HepG2 (cell line): ENCODE results near the gene LYRM4. TPM values are rescaled to one million over a fixed set of nuclear protein-coding genes. Genes with fewer than 3 reads are reported as not detected.

Source experiments
- CENPBD1 ChIP-seq: sonication (generic); formaldehyde crosslinking; IDR thresholded peaks from 2 replicates; pipeline ENCODE4 v1.8.0; 2022; ENCODE audit warnings: missing genetic modification reagents, low read depth, mild to moderate bottlenecking, borderline replicate concordance
- DPF2 ChIP-seq: sonication (generic); formaldehyde crosslinking; IDR thresholded peaks from 2 replicates; pipeline ENCODE4 v1.4.0; 2020; ENCODE audit warnings: mild to moderate bottlenecking, low read depth, missing genetic modification reagents, borderline replicate concordance
- FOXJ3 ChIP-seq: sonication (generic); formaldehyde crosslinking; IDR thresholded peaks from 2 replicates; pipeline ENCODE4 v1.4.0; 2020; ENCODE audit warnings: missing genetic modification reagents, mild to moderate bottlenecking, borderline replicate concordance
- FOXO1 ChIP-seq: sonication (generic); formaldehyde crosslinking; IDR thresholded peaks from 2 replicates; pipeline ENCODE4 v1.4.0; 2020; ENCODE audit warnings: missing genetic modification reagents
- GZF1 ChIP-seq: sonication (generic); formaldehyde crosslinking; IDR thresholded peaks from 2 replicates; pipeline ENCODE4 v1.5.1; 2020; ENCODE audit warnings: mild to moderate bottlenecking, missing genetic modification reagents
- MIER2 ChIP-seq: IDR thresholded peaks from 2 replicates; pipeline ENCODE4 v1.6.1; 2016; ENCODE audit warnings: missing biosample characterization, missing genetic modification reagents
- MIER3 ChIP-seq: IDR thresholded peaks from 2 replicates; pipeline ENCODE4 v1.6.1; 2016; ENCODE audit warnings: missing compliant biosample characterization, borderline replicate concordance
- MXD3 ChIP-seq: IDR thresholded peaks from 2 replicates; pipeline ENCODE4 v1.6.1; 2016; ENCODE audit warnings: mild to moderate bottlenecking, missing biosample characterization, missing genetic modification reagents
- ONECUT2 ChIP-seq: sonication (generic); formaldehyde crosslinking; IDR thresholded peaks from 2 replicates; pipeline ENCODE4 v1.4.0; 2020; ENCODE audit warnings: missing genetic modification reagents
- RBAK ChIP-seq: sonication (generic); formaldehyde crosslinking; IDR thresholded peaks from 2 replicates; pipeline ENCODE4 v1.5.1; 2020; ENCODE audit warnings: mild to moderate bottlenecking, missing genetic modification reagents
- SMAD9 ChIP-seq: sonication (generic); formaldehyde crosslinking; IDR thresholded peaks from 2 replicates; pipeline ENCODE4 v1.5.1; 2020; ENCODE audit warnings: mild to moderate bottlenecking, missing genetic modification reagents
- SNAPC4 ChIP-seq: sonication (generic); formaldehyde crosslinking; IDR thresholded peaks from 2 replicates; pipeline ENCODE4 v1.4.0; 2020; ENCODE audit warnings: mild to moderate bottlenecking, missing genetic modification reagents
- TFE3 ChIP-seq: IDR thresholded peaks from 2 replicates; pipeline ENCODE4 v1.6.1; 2016
- THYN1 ChIP-seq: sonication (generic); formaldehyde crosslinking; IDR thresholded peaks from 2 replicates; pipeline ENCODE4 v1.8.1; 2023; ENCODE audit warnings: low read depth, mild to moderate bottlenecking, moderate library complexity, missing genetic modification reagents, borderline replicate concordance
- ZNF101 ChIP-seq: sonication (generic); formaldehyde crosslinking; IDR thresholded peaks from 2 replicates; pipeline ENCODE4 v1.4.0; 2020; ENCODE audit warnings: mild to moderate bottlenecking, low read depth, missing genetic modification reagents, borderline replicate concordance
- ZNF883 ChIP-seq: sonication (generic); formaldehyde crosslinking; IDR thresholded peaks from 2 replicates; pipeline ENCODE4 v1.5.1; 2020; ENCODE audit warnings: mild to moderate bottlenecking, missing genetic modification reagents; ENCODE audit errors: not compliant biosample characterization
- polyA plus RNA-seq, 8 experiments: library from polyadenylated mRNA; depleted of rRNA in 3 of 8; stranded (reverse) in 7 of 8; unstranded in 1 of 8; fragments of >200 nt; fragmentation: Illumina TruSeq in 4 of 8; extraction: Trizol in 4 of 8; gene quantifications; 2 replicates each; pipeline versions ENCODE4 v1.2.1 to v1.2.3, GENCODE V29; 2011 to 2016; ENCODE audit warnings: low read depth in 4 of 8, missing spikeins in 1 of 8, mixed read lengths in 1 of 8; ENCODE audit not compliant: insufficient read depth in 1 of 8
- total RNA-seq, 5 experiments: library from RNA; depleted of rRNA; stranded (reverse); fragments of >200 nt; fragmentation: Illumina TruSeq; extraction: Trizol; gene quantifications; 2 replicates each; pipeline ENCODE4 v1.2.3, GENCODE V29; 2016; ENCODE audit warnings: low read depth in 1 of 5
- TF ChIP-seq, protein P1 (sequence below): IDR thresholded peaks from 2 replicates; pipeline ENCODE4 v1.6.1; 2012; ENCODE audit warnings: low read depth, low read length, improper control_type of control experiment
- TF ChIP-seq, protein P2 (sequence below): sonication (generic); formaldehyde crosslinking; IDR thresholded peaks from 2 replicates; pipeline ENCODE4 v1.4.0; 2020; ENCODE audit warnings: missing genetic modification reagents, mild to moderate bottlenecking, borderline replicate concordance

Gene LYRM4
- total and polyA plus RNA-seq, 2 of the 13 experiments (the other 11 are each of a cell fraction or from before 2014, with no cell fraction given), result 64.6 to 67.5 TPM

DNA sequence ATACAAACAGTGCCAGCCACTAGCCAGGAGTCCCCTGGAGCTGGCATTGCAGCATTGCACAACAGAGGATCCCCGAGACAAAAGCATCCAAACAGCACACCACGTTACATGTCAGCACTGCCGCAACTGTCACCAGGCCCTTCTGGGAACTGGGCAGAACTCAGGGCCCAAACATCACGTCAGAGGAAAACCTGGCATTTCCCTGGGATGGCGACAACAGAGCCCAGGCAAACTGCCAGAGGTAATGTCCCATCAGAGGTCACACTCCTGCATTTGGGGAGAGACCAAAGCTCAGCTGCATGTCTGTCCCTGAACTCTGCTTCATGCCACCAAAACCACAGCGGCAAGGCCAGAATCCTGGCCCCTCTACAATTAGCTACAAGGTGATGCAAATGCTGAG, 139.3 kb downstream of the LYRM4 start (continued):
- TF ChIP-seq ZNF101, result no peak
- TF ChIP-seq SNAPC4 (CRISPR knock-in tag), result no peak
- TF ChIP-seq RBAK, result peak; percentile 65; the same call in 1 of the 2 replicates
- TF ChIP-seq MIER2 (CRISPR knock-in tag), result no peak
- TF ChIP-seq FOXJ3 (CRISPR knock-in tag), result no peak
- TF ChIP-seq MIER3 (CRISPR knock-in tag), result no peak
- TF ChIP-seq MXD3 (CRISPR knock-in tag), result no peak
- TF ChIP-seq, protein P1, sequence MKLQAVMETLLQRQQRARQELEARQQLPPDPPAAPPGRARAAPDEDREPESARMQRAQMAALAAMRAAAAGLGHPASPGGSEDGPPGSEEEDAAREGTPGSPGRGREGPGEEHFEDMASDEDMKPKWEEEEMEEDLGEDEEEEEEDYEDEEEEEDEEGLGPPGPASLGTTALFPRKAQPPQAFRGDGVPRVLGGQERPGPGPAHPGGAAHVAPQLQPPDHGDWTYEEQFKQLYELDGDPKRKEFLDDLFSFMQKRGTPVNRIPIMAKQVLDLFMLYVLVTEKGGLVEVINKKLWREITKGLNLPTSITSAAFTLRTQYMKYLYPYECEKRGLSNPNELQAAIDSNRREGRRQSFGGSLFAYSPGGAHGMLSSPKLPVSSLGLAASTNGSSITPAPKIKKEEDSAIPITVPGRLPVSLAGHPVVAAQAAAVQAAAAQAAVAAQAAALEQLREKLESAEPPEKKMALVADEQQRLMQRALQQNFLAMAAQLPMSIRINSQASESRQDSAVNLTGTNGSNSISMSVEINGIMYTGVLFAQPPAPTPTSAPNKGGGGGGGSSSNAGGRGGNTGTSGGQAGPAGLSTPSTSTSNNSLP, result no peak
- no peak for TF ChIP-seq CENPBD1 (CRISPR knock-in tag)
- TF ChIP-seq FOXO1 (CRISPR knock-in tag), result no peak
- TF ChIP-seq ZNF883 (CRISPR knock-in tag), result no peak
- no peak for TF ChIP-seq TFE3 (CRISPR knock-in tag)
- TF ChIP-seq ONECUT2 (CRISPR knock-in tag), result no peak
- TF ChIP-seq, protein P2, sequence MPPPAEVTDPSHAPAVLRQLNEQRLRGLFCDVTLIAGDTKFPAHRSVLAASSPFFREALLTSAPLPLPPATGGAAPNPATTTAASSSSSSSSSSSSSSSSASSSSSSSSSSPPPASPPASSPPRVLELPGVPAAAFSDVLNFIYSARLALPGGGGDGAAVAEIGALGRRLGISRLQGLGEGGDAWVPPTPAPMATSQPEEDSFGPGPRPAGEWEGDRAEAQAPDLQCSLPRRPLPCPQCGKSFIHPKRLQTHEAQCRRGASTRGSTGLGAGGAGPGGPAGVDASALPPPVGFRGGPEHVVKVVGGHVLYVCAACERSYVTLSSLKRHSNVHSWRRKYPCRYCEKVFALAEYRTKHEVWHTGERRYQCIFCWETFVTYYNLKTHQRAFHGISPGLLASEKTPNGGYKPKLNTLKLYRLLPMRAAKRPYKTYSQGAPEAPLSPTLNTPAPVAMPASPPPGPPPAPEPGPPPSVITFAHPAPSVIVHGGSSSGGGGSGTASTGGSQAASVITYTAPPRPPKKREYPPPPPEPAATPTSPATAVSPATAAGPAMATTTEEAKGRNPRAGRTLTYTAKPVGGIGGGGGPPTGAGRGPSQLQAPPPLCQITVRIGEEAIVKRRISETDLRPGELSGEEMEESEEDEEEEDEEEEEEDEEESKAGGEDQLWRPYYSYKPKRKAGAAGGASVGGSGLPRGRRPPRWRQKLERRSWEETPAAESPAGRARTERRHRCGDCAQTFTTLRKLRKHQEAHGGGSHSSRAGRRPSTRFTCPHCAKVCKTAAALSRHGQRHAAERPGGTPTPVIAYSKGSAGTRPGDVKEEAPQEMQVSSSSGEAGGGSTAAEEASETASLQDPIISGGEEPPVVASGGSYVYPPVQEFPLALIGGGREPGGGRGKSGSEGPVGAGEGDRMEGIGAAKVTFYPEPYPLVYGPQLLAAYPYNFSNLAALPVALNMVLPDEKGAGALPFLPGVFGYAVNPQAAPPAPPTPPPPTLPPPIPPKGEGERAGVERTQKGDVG, result peak; percentile 68; the same call in 1 of the 2 replicates
- no peak for TF ChIP-seq THYN1 (CRISPR knock-in tag)
- TF ChIP-seq SMAD9 (CRISPR knock-in tag), result no peak
- no peak for TF ChIP-seq GZF1 (CRISPR knock-in tag)
- no peak for TF ChIP-seq DPF2 (CRISPR knock-in tag)
